ENCODE data around the gene ZDHHC14. TPM values are rescaled to one million over a fixed set of nuclear protein-coding genes. Genes with fewer than 3 reads are reported as not detected.

Gene ZDHHC14
- polyA plus RNA-seq, 1 donor (not counting 4 experiments of a cell fraction or from before 2014, with no cell fraction given), result 6.4 TPM

GRCh38 chr6:157405986-157406385 is 25.0 kb downstream of the ZDHHC14 start:
- DNase-seq (ENCODE audit: low read depth, low spot score) (no peak), FAIRE-seq (peak; percentile 89)
- Histone ChIP-seq H3K36me3 (ENCODE audit: control insufficient read depth in 2 of 2, extremely low read depth in 1 of 2, insufficient read depth in 2 of 2, low read length in 2 of 2) (no peaks in the 10 kb centered on the region), H3K4me2 (ENCODE audit: control insufficient read depth, extremely low read depth, insufficient read depth, low read depth, low read length) (peak overlapping the region; percentile 35), H3K4me3 (ENCODE audit: control insufficient read depth in 2 of 3, extremely low read depth in 1 of 3, insufficient read depth in 2 of 3, low read depth in 1 of 3, low read length in 3 of 3) (no peak overlapping the region), H2AFZ (ENCODE audit: control insufficient read depth, low read length) (no peak overlapping the region), H3K79me2 (ENCODE audit: control insufficient read depth, insufficient read depth, low read length) (no peaks in the 10 kb centered on the region), H3K9me1 (ENCODE audit: control insufficient read depth, extremely low read depth, insufficient read depth, low read length) (no peaks in the 10 kb centered on the region), H4K20me1 (ENCODE audit: control insufficient read depth, extremely low read depth, insufficient read depth, low read length) (no peaks in the 10 kb centered on the region), H3K27ac (ENCODE audit: control insufficient read depth, insufficient read depth, low read length) (no peak overlapping the region), H3K9ac (ENCODE audit: control insufficient read depth, extremely low read depth, insufficient read depth, low read length) (no peak overlapping the region), H3K9me3 (ENCODE audit: control insufficient read depth, low read depth, low read length) (no peaks in the 10 kb centered on the region), H3K4me1 (ENCODE audit: control insufficient read depth, extremely low read depth, insufficient read depth, low read length) (peaks cover 7% of the 10 kb centered on the region), H3K27me3 (ENCODE audit: control insufficient read depth, extremely low read depth, insufficient read depth, low read length) (no peaks in the 10 kb centered on the region)
- TF ChIP-seq EZH2 (IDR thresholded peaks at IDR 0.05; ENCODE audit: low read length) (no peak), CTCF (optimal IDR thresholded peaks at IDR 0.05 in 1 of 3, IDR thresholded peaks at IDR 0.05 in 1 of 3, conservative IDR thresholded peaks at IDR 0.05 in 1 of 3; ENCODE audit: extremely low read depth in 1 of 3, insufficient read depth in 2 of 3, low read length in 3 of 3) (no peak)
- dilution Hi-C loops (cut with MboI; ENCODE audit: extremely low pct_ligation_motif_present, low sequenced_read_pairs), result no loop called here

- no peak overlapping the region for H3K27ac ChIP-seq (ENCODE audit: control insufficient read depth, insufficient read depth, low read length)
- H3K9me3 ChIP-seq (ENCODE audit: control insufficient read depth, low read depth, low read length), result no peaks in the 10 kb centered on the region
- H4K20me1 ChIP-seq (ENCODE audit: control insufficient read depth, extremely low read depth, insufficient read depth, low read length), result no peaks in the 10 kb centered on the region
- H3K36me3 ChIP-seq (ENCODE audit: control insufficient read depth in 2 of 2, extremely low read depth in 1 of 2, insufficient read depth in 2 of 2, low read length in 2 of 2), result no peaks in the 10 kb centered on the region
- no peak overlapping the region for H3K4me2 ChIP-seq (ENCODE audit: control insufficient read depth, extremely low read depth, insufficient read depth, low read depth, low read length)
- H3K79me2 ChIP-seq (ENCODE audit: control insufficient read depth, insufficient read depth, low read length), result no peaks in the 10 kb centered on the region
- dilution Hi-C loops (cut with MboI; ENCODE audit: extremely low pct_ligation_motif_present, low sequenced_read_pairs), result no loop called here
- DNase-seq (ENCODE audit: low read depth, low spot score), result no peak
- no peaks in the 10 kb centered on the region for H3K27me3 ChIP-seq (ENCODE audit: control insufficient read depth, extremely low read depth, insufficient read depth, low read length)
- H2AFZ ChIP-seq (ENCODE audit: control insufficient read depth, low read length), result no peak overlapping the region
- no peaks in the 10 kb centered on the region for H3K9me1 ChIP-seq (ENCODE audit: control insufficient read depth, extremely low read depth, insufficient read depth, low read length)
- H3K4me3 ChIP-seq (ENCODE audit: control insufficient read depth in 2 of 3, extremely low read depth in 1 of 3, insufficient read depth in 2 of 3, low read depth in 1 of 3, low read length in 3 of 3), result no peak overlapping the region
- H3K9ac ChIP-seq (ENCODE audit: control insufficient read depth, extremely low read depth, insufficient read depth, low read length), result no peak overlapping the region
- no peak for TF ChIP-seq CTCF (optimal IDR thresholded peaks at IDR 0.05 in 1 of 3, IDR thresholded peaks at IDR 0.05 in 1 of 3, conservative IDR thresholded peaks at IDR 0.05 in 1 of 3; ENCODE audit: extremely low read depth in 1 of 3, insufficient read depth in 2 of 3, low read length in 3 of 3)
- no peak for TF ChIP-seq EZH2 (IDR thresholded peaks at IDR 0.05; ENCODE audit: low read length)
- peaks cover 7% of the 10 kb centered on the region for H3K4me1 ChIP-seq (ENCODE audit: control insufficient read depth, extremely low read depth, insufficient read depth, low read length)
- no peak for FAIRE-seq
Measured at GRCh38 chr6:157406661-157407060, 25.7 kb downstream of the ZDHHC14 start.
